HL-60 (cell line): ENCODE data around the gene PPP2CA.

Experiments used
- DNase-seq, 2 experiments: peaks; one replicate each; pipeline ENCODE4 v3.0.0-alpha.2; 2010 to 2020; ENCODE audit warnings: low read depth in 1 of 2, low spot score in 1 of 2
- H3K27ac ChIP-seq: fragments of 250-450 bp; sonication (Bioruptor Pico); replicated peaks from 2 replicates; pipeline ENCODE4 v1.5.1; 2020; ENCODE audit warnings: mild to moderate bottlenecking, moderate library complexity
- H3K27me3 ChIP-seq: fragments of 250-450 bp; sonication (Bioruptor Pico); 2 replicates; pipeline ENCODE4 v1.5.1; 2021; ENCODE audit warnings: mild to moderate bottlenecking, moderate library complexity; ENCODE audit not compliant: insufficient read depth, poor library complexity, severe bottlenecking
- H3K4me3 ChIP-seq: replicated peaks from 2 replicates; pipeline ENCODE4 v1.5.1; 2011; ENCODE audit warnings: mild to moderate bottlenecking, control low read depth, low read length; ENCODE audit not compliant: insufficient read depth
- GABPA ChIP-seq: IDR thresholded peaks from 2 replicates; pipeline ENCODE4 v1.6.1; 2012; ENCODE audit warnings: low read depth
- POLR2AphosphoS5 ChIP-seq: IDR thresholded peaks from 2 replicates; pipeline ENCODE4 v1.6.1; 2012; ENCODE audit warnings: low read depth
- SPI1 ChIP-seq: IDR thresholded peaks from 2 replicates; pipeline ENCODE4 v1.6.1; 2012; ENCODE audit warnings: low read depth, mild to moderate bottlenecking, borderline replicate concordance
- TF ChIP-seq, protein P1 (sequence below): IDR thresholded peaks from one replicate; pipeline ENCODE4 v1.5.1; 2011; ENCODE audit warnings: low read length, control low read depth, inconsistent platforms; ENCODE audit not compliant: insufficient read depth
- TF ChIP-seq, protein P2 (sequence below): IDR thresholded peaks from 2 replicates; pipeline ENCODE4 v1.6.1; 2012; ENCODE audit warnings: low read depth; ENCODE audit not compliant: insufficient replicate concordance

PPP2CA gene

DNA sequence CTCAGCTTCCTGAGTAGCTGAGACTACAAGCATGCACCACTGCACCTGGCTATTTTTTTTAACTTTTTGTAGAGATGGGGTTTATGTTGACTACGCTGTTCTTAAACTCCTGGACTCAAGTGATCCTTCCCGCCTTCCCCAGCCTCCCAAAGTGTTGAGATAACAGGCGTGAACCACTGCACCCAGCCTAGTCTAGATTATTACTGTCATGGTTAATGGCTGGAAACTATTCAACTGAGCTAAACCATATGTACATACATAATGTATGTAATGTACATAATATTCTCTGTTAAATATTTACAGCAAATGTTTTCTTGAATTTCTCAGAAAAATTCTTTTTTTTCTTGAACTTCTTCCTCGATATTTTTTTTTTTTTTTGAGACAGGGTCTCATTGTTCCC, 21.3 kb downstream of the PPP2CA start:
- Histone ChIP-seq H3K27me3 (no peaks in the 10 kb centered on the region), H3K4me3 (no peak overlapping the region)
- TF ChIP-seq, protein P1, sequence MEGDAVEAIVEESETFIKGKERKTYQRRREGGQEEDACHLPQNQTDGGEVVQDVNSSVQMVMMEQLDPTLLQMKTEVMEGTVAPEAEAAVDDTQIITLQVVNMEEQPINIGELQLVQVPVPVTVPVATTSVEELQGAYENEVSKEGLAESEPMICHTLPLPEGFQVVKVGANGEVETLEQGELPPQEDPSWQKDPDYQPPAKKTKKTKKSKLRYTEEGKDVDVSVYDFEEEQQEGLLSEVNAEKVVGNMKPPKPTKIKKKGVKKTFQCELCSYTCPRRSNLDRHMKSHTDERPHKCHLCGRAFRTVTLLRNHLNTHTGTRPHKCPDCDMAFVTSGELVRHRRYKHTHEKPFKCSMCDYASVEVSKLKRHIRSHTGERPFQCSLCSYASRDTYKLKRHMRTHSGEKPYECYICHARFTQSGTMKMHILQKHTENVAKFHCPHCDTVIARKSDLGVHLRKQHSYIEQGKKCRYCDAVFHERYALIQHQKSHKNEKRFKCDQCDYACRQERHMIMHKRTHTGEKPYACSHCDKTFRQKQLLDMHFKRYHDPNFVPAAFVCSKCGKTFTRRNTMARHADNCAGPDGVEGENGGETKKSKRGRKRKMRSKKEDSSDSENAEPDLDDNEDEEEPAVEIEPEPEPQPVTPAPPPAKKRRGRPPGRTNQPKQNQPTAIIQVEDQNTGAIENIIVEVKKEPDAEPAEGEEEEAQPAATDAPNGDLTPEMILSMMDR, result no peak
- TF ChIP-seq, protein P2, sequence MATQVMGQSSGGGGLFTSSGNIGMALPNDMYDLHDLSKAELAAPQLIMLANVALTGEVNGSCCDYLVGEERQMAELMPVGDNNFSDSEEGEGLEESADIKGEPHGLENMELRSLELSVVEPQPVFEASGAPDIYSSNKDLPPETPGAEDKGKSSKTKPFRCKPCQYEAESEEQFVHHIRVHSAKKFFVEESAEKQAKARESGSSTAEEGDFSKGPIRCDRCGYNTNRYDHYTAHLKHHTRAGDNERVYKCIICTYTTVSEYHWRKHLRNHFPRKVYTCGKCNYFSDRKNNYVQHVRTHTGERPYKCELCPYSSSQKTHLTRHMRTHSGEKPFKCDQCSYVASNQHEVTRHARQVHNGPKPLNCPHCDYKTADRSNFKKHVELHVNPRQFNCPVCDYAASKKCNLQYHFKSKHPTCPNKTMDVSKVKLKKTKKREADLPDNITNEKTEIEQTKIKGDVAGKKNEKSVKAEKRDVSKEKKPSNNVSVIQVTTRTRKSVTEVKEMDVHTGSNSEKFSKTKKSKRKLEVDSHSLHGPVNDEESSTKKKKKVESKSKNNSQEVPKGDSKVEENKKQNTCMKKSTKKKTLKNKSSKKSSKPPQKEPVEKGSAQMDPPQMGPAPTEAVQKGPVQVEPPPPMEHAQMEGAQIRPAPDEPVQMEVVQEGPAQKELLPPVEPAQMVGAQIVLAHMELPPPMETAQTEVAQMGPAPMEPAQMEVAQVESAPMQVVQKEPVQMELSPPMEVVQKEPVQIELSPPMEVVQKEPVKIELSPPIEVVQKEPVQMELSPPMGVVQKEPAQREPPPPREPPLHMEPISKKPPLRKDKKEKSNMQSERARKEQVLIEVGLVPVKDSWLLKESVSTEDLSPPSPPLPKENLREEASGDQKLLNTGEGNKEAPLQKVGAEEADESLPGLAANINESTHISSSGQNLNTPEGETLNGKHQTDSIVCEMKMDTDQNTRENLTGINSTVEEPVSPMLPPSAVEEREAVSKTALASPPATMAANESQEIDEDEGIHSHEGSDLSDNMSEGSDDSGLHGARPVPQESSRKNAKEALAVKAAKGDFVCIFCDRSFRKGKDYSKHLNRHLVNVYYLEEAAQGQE, result no peak
- TF ChIP-seq POLR2AphosphoS5 (no peak), SPI1 (no peak), GABPA (no peak)

DNA sequence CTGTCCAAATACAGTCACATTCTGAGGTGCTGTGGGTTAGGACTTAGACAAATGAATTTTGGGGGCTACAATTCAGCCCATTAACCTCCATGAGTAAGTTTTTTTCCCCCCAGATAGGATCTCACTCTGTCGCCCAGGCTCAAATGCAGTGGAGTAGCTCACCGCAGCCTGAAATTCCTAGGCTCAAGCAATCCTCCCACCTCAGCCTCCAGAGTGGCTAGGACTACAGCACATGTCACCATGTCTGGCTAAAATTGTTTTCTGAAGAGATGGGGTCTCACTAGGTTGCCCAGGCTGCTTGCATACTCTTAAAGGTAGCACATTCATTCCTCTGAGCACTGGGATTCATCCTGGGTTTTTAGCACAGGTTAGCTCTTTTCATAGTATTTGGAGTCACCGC, 22.2 kb downstream of the PPP2CA start:
- Histone ChIP-seq H3K27ac (no peak overlapping the region), H3K4me3 (no peak overlapping the region), H3K27me3 (no peaks in the 10 kb centered on the region)
- DNase-seq, result no peak
- TF ChIP-seq, protein P1, result no peak
- TF ChIP-seq SPI1, result no peak
- no peak for TF ChIP-seq GABPA
- TF ChIP-seq, protein P2, result no peak
- TF ChIP-seq POLR2AphosphoS5, result no peak

More for the DNA sequence above, 21.3 kb downstream of the PPP2CA start:
- DNase-seq, result no peak
- H3K27ac ChIP-seq, result no peak overlapping the region

DNA sequence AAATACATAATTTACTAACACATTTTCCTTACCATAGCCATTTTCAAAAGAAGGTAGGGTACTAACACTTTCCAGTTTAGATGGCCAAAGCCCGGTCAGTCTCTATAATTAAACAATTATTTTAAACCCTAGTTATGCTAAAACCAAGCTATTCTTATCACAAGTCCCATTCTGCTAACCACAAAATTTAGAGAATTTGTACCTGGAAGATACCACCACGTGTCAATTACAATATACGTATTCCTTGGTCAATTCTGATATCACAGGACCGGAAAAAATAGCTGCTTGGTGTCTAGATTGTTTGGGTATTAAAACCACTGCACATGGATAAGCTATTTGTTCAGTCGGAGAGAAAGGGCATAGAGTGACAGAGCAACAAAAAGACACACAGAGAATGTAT, 30.2 kb downstream of the PPP2CA start:
- Histone ChIP-seq H3K27me3 (no peaks in the 10 kb centered on the region), H3K4me3 (no peak overlapping the region), H3K27ac (no peak overlapping the region)
- no peak for DNase-seq
- TF ChIP-seq, protein P1, result no peak
- TF ChIP-seq, protein P2, result no peak
- TF ChIP-seq SPI1 (no peak), GABPA (no peak), POLR2AphosphoS5 (no peak)
